Thymus (tissue), 11 donors: ENCODE results near the gene FOXK2. TPM values are rescaled to one million over a fixed set of nuclear protein-coding genes. Genes with fewer than 3 reads are reported as not detected.

ENCODE experiments used
- DNase-seq, 9 donors: peaks; one replicate each; pipeline ENCODE4 v3.0.0-alpha.2; 2013; ENCODE audit warnings: low spot score in 9 of 9, low read depth in 6 of 9, missing footprints in 1 of 9
- H3K27ac ChIP-seq, 2 donors: one replicate each; pipeline ENCODE4 v1.5.1; 2013; ENCODE audit warnings: control low read depth in 1 of 2, low read depth in 1 of 2, low read length in 1 of 2, mild to moderate bottlenecking in 1 of 2, moderate library complexity in 1 of 2
- H3K27me3 ChIP-seq, 2 donors: one replicate each; pipeline ENCODE4 v1.5.1; 2013; ENCODE audit warnings: low read length in 1 of 2; ENCODE audit not compliant: control insufficient read depth in 2 of 2, insufficient read depth in 1 of 2
- H3K36me3 ChIP-seq, 2 donors: one replicate each; pipeline ENCODE4 v1.5.1; 2013; ENCODE audit warnings: low read length in 1 of 2, mild to moderate bottlenecking in 1 of 2, moderate library complexity in 1 of 2; ENCODE audit not compliant: control insufficient read depth in 2 of 2, insufficient read depth in 2 of 2
- H3K4me1 ChIP-seq, 2 donors: one replicate each; pipeline ENCODE4 v1.5.1; 2013; ENCODE audit warnings: low read length in 2 of 2; ENCODE audit not compliant: control insufficient read depth in 2 of 2, insufficient read depth in 2 of 2
- H3K4me3 ChIP-seq, 2 donors: one replicate each; pipeline ENCODE4 v1.5.1; 2013; ENCODE audit warnings: low read length in 2 of 2, control low read depth in 1 of 2, mild to moderate bottlenecking in 1 of 2
- H3K9me3 ChIP-seq, 2 donors: one replicate each; pipeline ENCODE4 v1.5.1; 2013; ENCODE audit warnings: low read length in 1 of 2, mild to moderate bottlenecking in 1 of 2; ENCODE audit not compliant: control insufficient read depth in 2 of 2, insufficient read depth in 1 of 2
- WGBS: extraction: QIAGEN DNeasy Blood & Tissue Kit; methylation state at CpG from one replicate; pipeline ENCODE4 v1.1.7; 2013; 5-methylcytosine and 5-hydroxymethylcytosine counted together
- polyA plus RNA-seq: library from polyadenylated mRNA; stranded (reverse); fragments of 200-250 nt; gene quantifications from one replicate; pipeline ENCODE4 v1.2.3, GENCODE V29; 2013
- total RNA-seq: library from RNA; stranded (reverse); fragments of 120-200 nt; gene quantifications from one replicate; pipeline ENCODE4 v1.2.4, GENCODE V29; 2013
- donor health status: healthy.

Gene FOXK2
- total and polyA plus RNA-seq, 2 donors: 30.9 to 31.1 TPM

- WGBS: 92% methylated on average over 13 of the region's 13 CpGs
Measured at GRCh38 chr17:82492643-82493225, 26.8 kb upstream of the FOXK2 start.

GRCh38 chr17:82493226-82493781 lies 26.2 kb upstream of the FOXK2 start:
- H3K27ac ChIP-seq: no peak overlapping the region
- H3K4me1 ChIP-seq: peaks cover 13 to 42% of the 10 kb centered on the region in 2 donors
- H3K36me3 ChIP-seq: peaks cover 9 to 15% of the 10 kb centered on the region in 2 donors
- no peak overlapping the region for H3K4me3 ChIP-seq
- DNase-seq: no peak
- no peaks in the 10 kb centered on the region for H3K9me3 ChIP-seq
- 96% methylated on average over 12 of the region's 12 CpGs for WGBS
- H3K27me3 ChIP-seq: no peaks in the 10 kb centered on the region

More at GRCh38 chr17:82492643-82493225, 26.8 kb upstream of the FOXK2 start:
- no peak overlapping the region for H3K27ac ChIP-seq
- H3K36me3 ChIP-seq: peaks cover 12 to 20% of the 10 kb centered on the region in 2 donors
- H3K4me1 ChIP-seq: peaks cover 13 to 37% of the 10 kb centered on the region in 2 donors
- DNase-seq: no peak
- no peaks in the 10 kb centered on the region for H3K9me3 ChIP-seq
- H3K4me3 ChIP-seq: no peak overlapping the region
- no peaks in the 10 kb centered on the region for H3K27me3 ChIP-seq

DNA sequence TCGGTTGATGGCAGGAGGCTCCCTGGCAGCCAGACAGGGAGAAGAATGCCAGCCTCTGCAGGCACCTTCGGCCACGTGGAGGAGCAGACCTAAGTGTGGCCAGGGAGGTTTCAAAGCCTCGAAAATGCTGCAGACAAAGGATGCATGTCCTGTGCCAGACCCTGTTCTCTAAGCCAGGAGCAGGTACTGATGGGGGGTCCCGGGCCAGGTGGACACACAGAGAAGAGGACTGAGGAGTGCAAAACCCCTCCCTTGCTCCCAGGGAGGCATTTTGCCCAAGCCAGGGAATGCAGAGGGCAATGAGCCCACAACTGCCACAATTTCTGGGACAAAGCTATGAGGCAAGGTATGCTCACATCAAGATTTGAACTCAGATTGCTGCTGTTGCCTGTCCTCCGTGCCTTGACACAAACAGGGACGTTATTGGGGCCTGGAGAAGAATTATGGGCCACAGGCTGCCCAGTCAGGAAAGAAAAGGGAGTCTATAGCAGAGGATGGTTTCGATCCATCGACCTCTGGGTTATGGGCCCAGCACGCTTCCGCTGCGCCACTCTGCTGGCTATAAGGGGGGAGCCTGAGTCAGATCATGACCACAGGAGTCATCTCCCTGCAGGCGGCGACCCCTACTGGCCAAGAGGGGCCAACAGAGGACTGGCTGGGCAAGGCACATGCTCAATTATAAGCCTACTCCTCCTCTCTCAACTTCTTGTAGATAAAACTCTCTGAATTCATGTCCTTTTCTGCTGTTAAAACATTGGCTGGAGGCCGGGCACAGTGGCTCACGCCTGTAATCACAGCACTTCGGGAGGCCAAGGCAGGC lies 25.1 kb upstream of the FOXK2 start:
- Histone ChIP-seq H3K9me3 (no peaks in the 10 kb centered on the region), H3K36me3 (peaks cover 4% of the 10 kb centered on the region in 2 donors), H3K4me3 (no peak overlapping the region), H3K27me3 (no peaks in the 10 kb centered on the region), H3K27ac (no peak overlapping the region), H3K4me1 (peaks cover 11 to 37% of the 10 kb centered on the region in 2 donors)
- DNase-seq: peak; percentile 32 to 72 (median 41)
- WGBS: 25% methylated on average over 17 of the region's 17 CpGs

- Histone ChIP-seq H3K4me1 (peaks cover 5 to 24% of the 10 kb centered on the region in 2 donors), H3K4me3 (no peak overlapping the region), H3K9me3 (no peaks in the 10 kb centered on the region), H3K27me3 (no peaks in the 10 kb centered on the region), H3K36me3 (no peaks in the 10 kb centered on the region), H3K27ac (peak overlapping the region in 1 of 2 donors; percentile 58)
- DNase-seq: peak in 1 of 9 donors; percentile 23
- 90% methylated on average over 12 of the region's 12 CpGs for whole genome bisulfite sequencing
Measured at GRCh38 chr17:82495844-82496528, 23.5 kb upstream of the FOXK2 start.

DNA sequence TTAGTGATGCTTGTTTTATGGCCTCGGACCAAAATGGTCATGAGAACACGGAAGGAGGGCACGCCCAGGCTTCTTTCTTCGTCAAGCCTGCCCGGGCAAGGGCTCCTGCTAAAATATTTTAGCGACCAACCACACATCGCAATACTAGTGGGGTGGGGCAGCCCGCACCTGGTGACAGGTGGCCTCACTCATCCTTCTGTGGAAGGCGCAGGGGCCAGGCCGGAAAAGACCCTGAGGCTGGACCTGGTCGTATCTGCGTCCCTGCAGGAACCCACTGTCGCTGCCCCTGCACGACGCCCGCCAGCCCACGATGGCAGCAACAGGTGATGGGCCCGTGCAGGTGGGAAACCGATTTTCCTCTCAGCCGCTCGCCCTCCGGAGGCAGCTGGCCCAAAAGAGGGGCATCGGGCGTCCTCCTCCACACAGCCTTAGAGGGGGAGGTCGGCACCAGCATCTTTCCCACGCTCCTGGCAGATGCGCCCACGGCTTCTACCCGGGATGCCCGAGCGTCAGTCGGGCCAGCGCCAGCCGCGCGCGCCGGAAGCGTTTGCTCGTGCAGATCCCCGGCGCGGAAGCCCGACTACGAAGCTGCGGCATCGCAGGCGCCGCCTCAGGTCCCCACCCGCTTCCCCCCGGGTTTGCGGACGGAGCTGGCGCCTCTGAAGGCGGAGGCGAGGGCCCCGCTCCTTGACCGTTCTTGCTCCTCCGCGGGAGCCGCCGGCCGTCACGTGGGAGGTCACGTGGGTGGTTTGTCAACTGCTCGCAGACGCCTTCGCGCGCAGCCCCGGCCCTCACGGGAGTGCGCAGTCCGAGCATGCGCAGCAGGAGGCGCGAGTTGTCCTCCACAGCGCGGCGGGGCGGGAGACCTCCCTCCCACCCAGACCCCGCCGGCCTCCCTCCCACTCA lies 22.8 kb upstream of the FOXK2 start:
- no peaks in the 10 kb centered on the region for H3K36me3 ChIP-seq
- H3K4me1 ChIP-seq: peaks cover 5 to 24% of the 10 kb centered on the region in 2 donors
- H3K27ac ChIP-seq: peak overlapping the region; percentile 77 to 87
- H3K27me3 ChIP-seq: no peaks in the 10 kb centered on the region
- WGBS: 11% methylated on average over 83 of the region's 83 CpGs
- peak overlapping the region; percentile 64 to 66 for H3K4me3 ChIP-seq
- H3K9me3 ChIP-seq: peaks cover 0 to 3% of the 10 kb centered on the region in 2 donors
- peak; percentile 62 to 94 (median 82) for DNase-seq

DNA sequence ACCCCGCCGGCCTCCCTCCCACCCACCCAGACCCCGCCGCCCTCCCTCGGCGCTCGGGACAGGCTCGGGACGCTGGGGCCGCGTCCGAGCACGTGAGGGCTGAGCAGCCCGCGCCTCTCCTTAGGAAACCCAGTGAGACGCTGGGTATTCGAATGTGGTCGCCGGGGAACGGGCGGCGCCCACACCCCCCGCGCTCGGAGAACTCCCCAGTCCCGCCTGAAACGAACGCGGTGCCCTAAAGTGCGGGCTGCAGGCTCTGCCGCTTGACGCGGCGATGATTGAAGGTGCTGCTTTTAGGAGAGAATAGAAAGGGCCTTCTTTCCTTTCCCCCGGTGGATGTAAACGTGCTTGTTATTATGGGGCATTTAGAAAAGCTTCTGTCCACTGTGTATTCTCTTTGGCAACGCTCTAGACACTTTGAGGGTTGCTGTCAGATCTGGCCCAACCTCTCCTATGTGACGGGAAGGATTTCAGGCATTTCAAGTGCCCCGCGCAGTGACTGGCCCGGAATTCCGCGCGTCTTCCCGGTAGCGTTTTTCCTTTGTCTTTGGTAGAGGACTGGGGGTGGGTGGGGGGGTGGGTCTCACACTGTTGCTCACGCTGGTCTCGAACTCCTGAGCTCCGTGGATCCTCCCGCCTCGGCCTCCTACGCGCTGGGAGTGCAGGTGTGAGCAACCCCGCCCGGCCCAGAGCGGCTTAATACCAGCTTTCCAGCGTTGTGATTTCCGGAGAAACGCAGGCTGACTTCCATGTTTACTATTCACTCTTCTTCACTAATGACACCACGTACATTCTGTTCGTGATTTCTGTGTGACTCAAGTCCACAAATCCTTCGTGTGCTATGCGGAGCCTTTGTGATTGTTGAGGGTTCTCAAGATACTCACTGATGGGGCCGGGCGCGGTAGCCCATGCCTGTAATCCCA lies 21.8 kb upstream of the FOXK2 start:
- peak in 3 of 9 donors; percentile 18 to 71 (median 32) for DNase-seq
- peaks cover 5 to 24% of the 10 kb centered on the region in 2 donors for H3K4me1 ChIP-seq

DNA sequence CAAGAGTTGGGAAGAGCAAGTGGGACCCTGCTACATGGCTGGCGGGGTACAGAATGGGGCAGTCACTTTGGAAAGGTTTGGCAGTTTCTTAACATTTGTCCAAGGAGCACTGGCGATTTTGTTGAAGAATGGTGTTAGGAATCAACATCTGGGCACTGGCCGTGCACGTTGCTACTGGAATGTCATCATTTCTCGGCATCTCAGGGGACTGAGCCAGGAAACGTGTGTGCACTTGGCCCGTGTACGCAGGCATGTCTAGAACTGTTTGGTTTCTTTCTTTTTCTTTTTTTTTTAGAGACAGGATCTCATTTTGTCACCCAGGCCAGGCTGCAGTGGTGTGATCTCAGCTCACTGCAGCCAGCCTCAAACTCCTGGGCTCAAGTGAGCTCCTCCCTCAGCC lies 17.3 kb upstream of the FOXK2 start:
- H3K27me3 ChIP-seq: no peaks in the 10 kb centered on the region
- peaks cover 0 to 3% of the 10 kb centered on the region in 2 donors for H3K9me3 ChIP-seq
- 86% methylated on average over 8 of the region's 8 CpGs for WGBS
- no peaks in the 10 kb centered on the region for H3K36me3 ChIP-seq
- H3K27ac ChIP-seq: peak overlapping the region in 1 of 2 donors; percentile 18
- no peak overlapping the region for H3K4me3 ChIP-seq
- H3K4me1 ChIP-seq: peaks cover 0 to 8% of the 10 kb centered on the region in 2 donors
- DNase-seq: peak in 1 of 9 donors; percentile 22

More for the DNA sequence above, 21.8 kb upstream of the FOXK2 start:
- 8% methylated on average over 66 of the region's 66 CpGs for WGBS
- Histone ChIP-seq H3K27me3 (no peaks in the 10 kb centered on the region), H3K4me3 (peak overlapping the region; percentile 64 to 66), H3K36me3 (no peaks in the 10 kb centered on the region), H3K9me3 (peaks cover 0 to 3% of the 10 kb centered on the region in 2 donors), H3K27ac (peak overlapping the region; percentile 1 to 77)
